Measurements from ENCODE around the gene MARS2.
A peak's percentile ranks its signal among the peaks of the same experiment; 100 is the strongest.
"Not testable (repeated sequence)": the region's sequence is repeated elsewhere in the genome, so short reads cannot be mapped to it uniquely, and the experiment has no call there.

Gene MARS2

GRCh38 chr2:197677483-197677882 lies 27.7 kb upstream of the MARS2 start:
- H3K9me3 ChIP-seq (ENCODE audit: control extremely low read depth in 1 of 5, control insufficient read depth in 4 of 5, insufficient read depth in 2 of 5, low read depth in 1 of 5, low read length in 4 of 5) = no peaks in the 10 kb centered on the region
- H3K27ac ChIP-seq (ENCODE audit: insufficient read depth in 1 of 2, low read depth in 1 of 2, low read length in 2 of 2, poor library complexity in 1 of 2, severe bottlenecking in 2 of 2) = no peak overlapping the region
- no peak for DNase-seq
- H3K4me1 ChIP-seq (ENCODE audit: control extremely low read depth in 1 of 4, control insufficient read depth in 4 of 4, insufficient read depth in 4 of 4, low read length in 3 of 4) = no peaks in the 10 kb centered on the region
- WGBS (ENCODE audit: insufficient coverage) = 100% methylated on average over 1 of the region's 2 CpGs
- ChIA-PET CTCF (no interaction called here), POLR2A (no interaction called here)
- H3K4me3 ChIP-seq (ENCODE audit: control insufficient read depth in 1 of 7, extremely low read depth in 1 of 7, insufficient read depth in 4 of 7, low read depth in 2 of 7, low read length in 6 of 7) = no peak overlapping the region
- no peaks in the 10 kb centered on the region for H3K27me3 ChIP-seq (replicated peaks in 2 of 5; ENCODE audit: control insufficient read depth in 4 of 5, insufficient read depth in 5 of 5, low read length in 4 of 5)
- no peaks in the 10 kb centered on the region for H3K36me3 ChIP-seq (ENCODE audit: control insufficient read depth in 4 of 4, insufficient read depth in 4 of 4, low read length in 3 of 4)

DNA sequence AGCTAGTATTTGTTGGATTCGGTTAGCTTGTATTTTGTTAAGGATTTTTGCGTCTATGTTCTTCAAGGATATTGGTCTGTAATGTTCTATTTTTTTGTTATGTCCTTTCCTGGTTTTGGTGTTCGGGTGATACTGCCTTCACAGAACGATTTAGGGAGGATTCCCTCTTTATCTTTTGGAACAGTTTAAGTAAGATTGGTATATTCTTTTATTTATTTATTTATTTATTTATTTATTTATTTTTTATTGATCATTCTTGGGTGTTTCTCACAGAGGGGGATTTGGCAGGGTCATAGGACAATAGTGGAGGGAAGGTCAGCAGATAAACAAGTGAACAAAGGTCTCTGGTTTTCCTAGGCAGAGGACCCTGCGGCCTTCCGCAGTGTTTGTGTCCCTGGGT lies 10.0 kb upstream of the MARS2 start:
- H3K36me3 ChIP-seq (ENCODE audit: control insufficient read depth in 4 of 4, insufficient read depth in 4 of 4, low read length in 3 of 4); H3K27ac ChIP-seq (ENCODE audit: insufficient read depth in 1 of 2, low read depth in 1 of 2, low read length in 2 of 2, poor library complexity in 1 of 2, severe bottlenecking in 2 of 2); H3K4me3 ChIP-seq (ENCODE audit: control insufficient read depth in 1 of 7, extremely low read depth in 1 of 7, insufficient read depth in 4 of 7, low read depth in 2 of 7, low read length in 6 of 7); H3K4me1 ChIP-seq (ENCODE audit: control extremely low read depth in 1 of 4, control insufficient read depth in 4 of 4, insufficient read depth in 4 of 4, low read length in 3 of 4); DNase-seq; H3K27me3 ChIP-seq (replicated peaks in 2 of 5; ENCODE audit: control insufficient read depth in 4 of 5, insufficient read depth in 5 of 5, low read length in 4 of 5); POLR2A ChIA-PET; CTCF ChIA-PET; H3K9me3 ChIP-seq (ENCODE audit: control extremely low read depth in 1 of 5, control insufficient read depth in 4 of 5, insufficient read depth in 2 of 5, low read depth in 1 of 5, low read length in 4 of 5): not testable (repeated sequence)
- 100% methylated on average over 2 of the region's 6 CpGs for whole genome bisulfite sequencing (ENCODE audit: insufficient coverage)

- H3K4me1 ChIP-seq (ENCODE audit: control extremely low read depth in 1 of 4, control insufficient read depth in 4 of 4, insufficient read depth in 4 of 4, low read length in 3 of 4); H3K27me3 ChIP-seq (replicated peaks in 2 of 5; ENCODE audit: control insufficient read depth in 4 of 5, insufficient read depth in 5 of 5, low read length in 4 of 5); POLR2A ChIA-PET; CTCF ChIA-PET; H3K9me3 ChIP-seq (ENCODE audit: control extremely low read depth in 1 of 5, control insufficient read depth in 4 of 5, insufficient read depth in 2 of 5, low read depth in 1 of 5, low read length in 4 of 5); H3K27ac ChIP-seq (ENCODE audit: insufficient read depth in 1 of 2, low read depth in 1 of 2, low read length in 2 of 2, poor library complexity in 1 of 2, severe bottlenecking in 2 of 2); DNase-seq; H3K4me3 ChIP-seq (ENCODE audit: control insufficient read depth in 1 of 7, extremely low read depth in 1 of 7, insufficient read depth in 4 of 7, low read depth in 2 of 7, low read length in 6 of 7); H3K36me3 ChIP-seq (ENCODE audit: control insufficient read depth in 4 of 4, insufficient read depth in 4 of 4, low read length in 3 of 4): not testable (repeated sequence)
- WGBS (ENCODE audit: insufficient coverage) = no CpG with 5 or more reads among the region's 30 CpGs
Observed at GRCh38 chr2:197695971-197696370, 9.2 kb upstream of the MARS2 start.

DNA sequence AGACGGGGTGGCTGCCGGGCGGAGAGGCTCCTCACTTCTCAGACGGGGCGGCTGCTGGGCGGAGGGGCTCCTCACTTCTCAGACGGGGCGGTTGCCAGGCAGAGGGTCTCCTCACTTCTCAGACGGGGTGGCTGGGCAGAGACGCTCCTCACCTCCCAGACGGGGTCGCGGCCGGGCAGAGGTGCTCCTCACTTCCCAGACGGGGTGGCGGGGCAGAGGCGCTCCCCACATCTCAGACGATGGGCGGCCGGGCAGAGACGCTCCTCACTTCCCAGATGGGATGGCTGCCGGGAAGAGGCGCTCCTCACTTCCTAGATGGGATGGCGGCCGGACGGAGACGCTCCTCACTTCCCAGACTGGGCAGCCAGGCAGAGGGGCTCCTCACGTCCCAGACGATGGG lies 8.6 kb upstream of the MARS2 start:
- H3K27me3 ChIP-seq (replicated peaks in 2 of 5; ENCODE audit: control insufficient read depth in 4 of 5, insufficient read depth in 5 of 5, low read length in 4 of 5); H3K4me1 ChIP-seq (ENCODE audit: control extremely low read depth in 1 of 4, control insufficient read depth in 4 of 4, insufficient read depth in 4 of 4, low read length in 3 of 4); H3K9me3 ChIP-seq (ENCODE audit: control extremely low read depth in 1 of 5, control insufficient read depth in 4 of 5, insufficient read depth in 2 of 5, low read depth in 1 of 5, low read length in 4 of 5); H3K4me3 ChIP-seq (ENCODE audit: control insufficient read depth in 1 of 7, extremely low read depth in 1 of 7, insufficient read depth in 4 of 7, low read depth in 2 of 7, low read length in 6 of 7); H3K27ac ChIP-seq (ENCODE audit: insufficient read depth in 1 of 2, low read depth in 1 of 2, low read length in 2 of 2, poor library complexity in 1 of 2, severe bottlenecking in 2 of 2); H3K36me3 ChIP-seq (ENCODE audit: control insufficient read depth in 4 of 4, insufficient read depth in 4 of 4, low read length in 3 of 4); DNase-seq; CTCF ChIA-PET; POLR2A ChIA-PET: not testable (repeated sequence)
- 95% methylated on average over 4 of the region's 29 CpGs for WGBS (ENCODE audit: insufficient coverage)

- H3K36me3 ChIP-seq (ENCODE audit: control insufficient read depth in 4 of 4, insufficient read depth in 4 of 4, low read length in 3 of 4); H3K9me3 ChIP-seq (ENCODE audit: control extremely low read depth in 1 of 5, control insufficient read depth in 4 of 5, insufficient read depth in 2 of 5, low read depth in 1 of 5, low read length in 4 of 5); CTCF ChIA-PET; DNase-seq; H3K4me1 ChIP-seq (ENCODE audit: control extremely low read depth in 1 of 4, control insufficient read depth in 4 of 4, insufficient read depth in 4 of 4, low read length in 3 of 4); POLR2A ChIA-PET; H3K4me3 ChIP-seq (ENCODE audit: control insufficient read depth in 1 of 7, extremely low read depth in 1 of 7, insufficient read depth in 4 of 7, low read depth in 2 of 7, low read length in 6 of 7); H3K27me3 ChIP-seq (replicated peaks in 2 of 5; ENCODE audit: control insufficient read depth in 4 of 5, insufficient read depth in 5 of 5, low read length in 4 of 5); H3K27ac ChIP-seq (ENCODE audit: insufficient read depth in 1 of 2, low read depth in 1 of 2, low read length in 2 of 2, poor library complexity in 1 of 2, severe bottlenecking in 2 of 2): not testable (repeated sequence)
Observed at GRCh38 chr2:197699724-197700123, 5.4 kb upstream of the MARS2 start.

- POLR2A ChIA-PET = no interaction called here
- peaks cover 4 to 13% (median 9%) of the 10 kb centered on the region in 4 experiments for H3K4me1 ChIP-seq (ENCODE audit: control extremely low read depth in 1 of 4, control insufficient read depth in 4 of 4, insufficient read depth in 4 of 4, low read length in 3 of 4)
- H3K9me3 ChIP-seq (ENCODE audit: control extremely low read depth in 1 of 5, control insufficient read depth in 4 of 5, insufficient read depth in 2 of 5, low read depth in 1 of 5, low read length in 4 of 5) = no peaks in the 10 kb centered on the region
- H3K36me3 ChIP-seq (ENCODE audit: control insufficient read depth in 4 of 4, insufficient read depth in 4 of 4, low read length in 3 of 4) = no peaks in the 10 kb centered on the region
- H3K4me3 ChIP-seq (ENCODE audit: control insufficient read depth in 1 of 7, extremely low read depth in 1 of 7, insufficient read depth in 4 of 7, low read depth in 2 of 7, low read length in 6 of 7) = no peak overlapping the region
- CTCF ChIA-PET = no interaction called here
- DNase-seq = no peak
- H3K27me3 ChIP-seq (replicated peaks in 2 of 5; ENCODE audit: control insufficient read depth in 4 of 5, insufficient read depth in 5 of 5, low read length in 4 of 5) = no peaks in the 10 kb centered on the region
- H3K27ac ChIP-seq (ENCODE audit: insufficient read depth in 1 of 2, low read depth in 1 of 2, low read length in 2 of 2, poor library complexity in 1 of 2, severe bottlenecking in 2 of 2) = no peak overlapping the region
- 100% methylated on average over 3 of the region's 3 CpGs for WGBS (ENCODE audit: insufficient coverage)
Observed at GRCh38 chr2:197700960-197701359, 4.2 kb upstream of the MARS2 start.

GRCh38 chr2:197704434-197705120 lies 592 bp upstream of the MARS2 start:
- peak overlapping the region in 6 of 7 experiments; percentile 77 to 95 (median 90) for H3K4me3 ChIP-seq (ENCODE audit: control insufficient read depth in 1 of 7, extremely low read depth in 1 of 7, insufficient read depth in 4 of 7, low read depth in 2 of 7, low read length in 6 of 7)
- no peak for DNase-seq
- H3K36me3 ChIP-seq (ENCODE audit: control insufficient read depth in 4 of 4, insufficient read depth in 4 of 4, low read length in 3 of 4) = peaks cover 0 to 5% (median 1%) of the 10 kb centered on the region in 4 experiments
- no CpG with 5 or more reads among the region's 5 CpGs for whole genome bisulfite sequencing (ENCODE audit: insufficient coverage)
- CTCF ChIA-PET = interaction anchor here (1.2 to 1.7 kb wide), 2 partner anchors 74 to 82 kb away, joined by 4 read pairs; no protein-coding TSS in a partner anchor
- no peaks in the 10 kb centered on the region for H3K27me3 ChIP-seq (replicated peaks in 2 of 5; ENCODE audit: control insufficient read depth in 4 of 5, insufficient read depth in 5 of 5, low read length in 4 of 5)
- peaks cover 12 to 38% (median 31%) of the 10 kb centered on the region in 4 experiments for H3K4me1 ChIP-seq (ENCODE audit: control extremely low read depth in 1 of 4, control insufficient read depth in 4 of 4, insufficient read depth in 4 of 4, low read length in 3 of 4)
- no peaks in the 10 kb centered on the region for H3K9me3 ChIP-seq (ENCODE audit: control extremely low read depth in 1 of 5, control insufficient read depth in 4 of 5, insufficient read depth in 2 of 5, low read depth in 1 of 5, low read length in 4 of 5)
- H3K27ac ChIP-seq (ENCODE audit: insufficient read depth in 1 of 2, low read depth in 1 of 2, low read length in 2 of 2, poor library complexity in 1 of 2, severe bottlenecking in 2 of 2) = peak overlapping the region in 1 of 2 experiments; percentile 85
- POLR2A ChIA-PET = no interaction called here
